ENCODE data around the gene OVCH2. TPM values are rescaled to one million over a fixed set of nuclear protein-coding genes. Genes with fewer than 3 reads are reported as not detected.
"Not testable (repeated sequence)": the region's sequence is repeated elsewhere in the genome, so short reads cannot be mapped to it uniquely, and the experiment has no call there.

OVCH2 gene
- total RNA-seq, 1 donor from 2014 or later = not detected

DNA sequence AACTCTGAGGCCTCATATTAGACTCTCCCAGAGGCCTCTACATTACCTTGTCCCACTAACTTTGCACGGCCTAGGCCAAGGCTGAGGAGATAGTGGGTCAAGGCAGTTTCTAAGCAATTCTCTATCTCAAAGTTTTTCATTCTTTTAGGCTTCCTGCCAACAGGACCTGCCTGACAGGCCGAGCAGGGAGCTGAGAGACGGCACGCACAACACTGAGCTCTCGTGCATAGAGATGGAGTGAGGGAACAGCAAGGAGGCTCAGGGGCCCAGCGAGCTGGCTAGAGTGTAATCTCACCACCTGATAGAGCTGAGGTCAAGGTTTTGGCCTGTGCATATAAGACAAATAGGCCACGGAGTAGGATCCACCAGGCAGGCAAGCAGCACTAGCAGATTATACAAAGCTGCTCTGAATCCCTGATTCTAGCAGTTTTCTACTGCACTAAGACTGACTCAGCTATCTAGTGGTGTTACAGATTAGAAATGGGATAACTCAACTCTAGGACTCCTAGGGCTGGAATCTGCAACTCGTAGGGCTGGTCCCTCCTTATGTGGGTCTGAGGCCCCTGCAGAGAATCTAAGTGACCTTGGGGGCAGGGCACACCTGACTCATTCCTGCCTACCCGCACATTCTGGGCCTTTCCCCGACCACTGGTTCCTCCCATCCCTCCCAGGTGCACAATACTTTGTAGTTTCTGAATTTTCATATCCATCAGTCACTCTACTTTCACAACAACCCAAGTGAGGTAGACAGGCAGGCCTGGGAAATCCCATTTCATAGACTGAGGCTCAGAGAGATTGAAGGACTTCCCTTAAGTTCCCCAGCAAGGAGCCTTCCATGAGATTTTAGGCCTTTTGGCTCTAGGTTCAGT lies 34.7 kb downstream of the OVCH2 start:
- DNase-seq (ENCODE audit: low read depth in 2 of 2) = no peak

DNA sequence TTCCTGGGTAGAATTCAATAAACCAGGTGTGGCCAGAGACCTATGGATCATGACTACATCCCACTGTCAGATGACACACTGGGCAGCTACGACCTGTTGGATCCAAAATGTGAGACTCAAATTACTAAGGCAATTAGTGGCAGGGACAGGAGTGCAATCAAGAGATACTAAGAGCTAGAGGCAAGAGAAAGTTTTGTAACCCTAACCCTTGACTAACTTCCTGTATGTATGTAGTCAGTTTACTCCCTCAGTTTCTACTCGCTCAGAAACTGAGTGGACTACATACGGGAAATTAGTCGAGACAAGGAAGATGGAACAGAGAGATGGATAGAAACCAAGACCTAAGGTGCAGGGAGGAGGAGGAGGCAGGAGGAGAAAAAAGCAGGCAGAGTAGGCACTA lies 35.6 kb downstream of the OVCH2 start:
- no peak for DNase-seq (ENCODE audit: low read depth in 2 of 2)

DNA sequence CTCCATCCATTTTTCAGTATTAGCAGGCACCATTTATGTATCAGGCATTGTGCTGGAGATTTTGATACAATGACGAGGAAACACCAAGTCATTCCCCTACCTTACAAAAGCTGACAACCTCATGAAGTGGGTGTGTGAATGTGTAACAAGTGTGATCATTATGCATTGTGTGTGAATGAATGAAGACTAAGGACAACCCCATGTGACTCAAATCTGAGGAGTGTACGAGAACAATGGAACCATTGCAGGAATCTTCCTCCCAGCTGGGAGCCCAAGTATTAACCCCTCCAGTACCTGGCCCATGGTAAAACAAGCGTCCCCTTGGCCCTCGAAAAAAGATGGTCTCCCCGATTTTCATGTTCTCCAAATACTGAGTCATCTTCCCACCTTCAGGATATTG lies 37.4 kb downstream of the OVCH2 start:
- DNase-seq (ENCODE audit: low read depth in 2 of 2) = peak in 1 of 2 donors; percentile 15

DNA sequence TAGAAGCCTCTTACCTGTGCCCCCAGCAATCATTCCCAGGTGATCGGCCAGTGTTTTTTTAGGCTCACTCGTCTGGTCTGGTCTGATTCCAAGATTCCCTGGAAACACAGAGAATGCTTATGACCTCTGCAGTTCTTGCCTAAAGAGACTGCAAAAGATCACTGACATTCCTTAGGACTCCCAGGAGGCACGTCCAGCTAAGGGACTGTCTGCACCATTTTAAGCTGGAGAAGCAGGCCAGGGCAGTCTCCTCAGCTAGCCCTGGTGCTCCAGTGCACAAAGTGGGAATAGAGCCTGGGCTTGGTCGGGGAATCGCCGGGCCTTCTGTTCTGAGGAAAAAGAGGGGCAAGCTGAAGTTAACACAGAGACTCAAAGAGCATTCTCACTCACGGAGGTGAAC lies 37.8 kb downstream of the OVCH2 start:
- DNase-seq (ENCODE audit: low read depth in 2 of 2) = no peak

DNA sequence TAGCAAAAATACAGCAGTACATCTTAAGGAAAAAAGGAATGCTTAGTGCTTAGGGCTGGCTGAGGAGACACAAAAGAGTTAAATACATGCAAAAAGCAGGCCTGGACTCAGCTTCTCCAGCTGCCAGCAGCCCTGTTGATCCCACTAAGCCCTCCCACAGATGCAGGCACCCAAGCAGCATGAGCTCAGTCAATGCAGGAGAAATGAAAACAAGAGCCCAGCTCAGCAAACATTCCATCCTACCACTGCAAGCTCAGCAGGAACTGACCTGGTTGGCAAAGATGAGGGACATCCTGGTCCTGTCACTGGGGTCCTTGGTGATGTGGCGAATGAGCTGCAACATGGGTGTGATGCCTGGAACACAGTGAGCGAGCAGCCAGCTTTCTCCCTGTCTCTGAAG lies 38.8 kb downstream of the OVCH2 start:
- DNase-seq (ENCODE audit: low read depth in 2 of 2) = no peak

DNA sequence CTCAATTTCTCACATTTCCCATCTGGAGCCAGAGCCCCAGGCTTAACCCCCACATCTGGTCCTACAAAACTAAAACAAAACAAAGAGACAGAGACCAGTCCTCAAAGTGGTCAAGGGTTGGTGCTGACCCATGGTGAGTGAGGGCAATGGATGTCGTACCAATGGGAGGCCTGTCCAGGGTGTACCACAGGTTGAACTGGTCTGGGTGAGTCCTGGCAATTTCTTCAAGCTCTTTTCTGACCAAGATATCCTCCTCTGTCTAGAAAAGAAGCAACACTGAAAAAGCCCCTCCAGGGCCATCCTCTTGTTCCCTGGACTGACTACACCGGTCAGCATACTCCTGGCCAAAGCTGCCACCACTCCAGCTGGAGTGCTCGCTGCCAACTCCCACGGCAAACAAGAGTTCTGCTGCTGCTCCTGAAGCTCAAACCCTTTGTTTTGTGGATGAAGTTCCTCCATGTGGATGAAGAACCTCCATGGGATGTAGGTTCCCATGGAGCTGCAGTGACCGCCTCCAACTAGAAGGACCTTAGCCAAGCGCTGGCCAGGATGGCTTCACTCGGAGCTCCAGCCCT lies 39.9 kb downstream of the OVCH2 start:
- DNase-seq (ENCODE audit: low read depth in 2 of 2) = no peak

DNA sequence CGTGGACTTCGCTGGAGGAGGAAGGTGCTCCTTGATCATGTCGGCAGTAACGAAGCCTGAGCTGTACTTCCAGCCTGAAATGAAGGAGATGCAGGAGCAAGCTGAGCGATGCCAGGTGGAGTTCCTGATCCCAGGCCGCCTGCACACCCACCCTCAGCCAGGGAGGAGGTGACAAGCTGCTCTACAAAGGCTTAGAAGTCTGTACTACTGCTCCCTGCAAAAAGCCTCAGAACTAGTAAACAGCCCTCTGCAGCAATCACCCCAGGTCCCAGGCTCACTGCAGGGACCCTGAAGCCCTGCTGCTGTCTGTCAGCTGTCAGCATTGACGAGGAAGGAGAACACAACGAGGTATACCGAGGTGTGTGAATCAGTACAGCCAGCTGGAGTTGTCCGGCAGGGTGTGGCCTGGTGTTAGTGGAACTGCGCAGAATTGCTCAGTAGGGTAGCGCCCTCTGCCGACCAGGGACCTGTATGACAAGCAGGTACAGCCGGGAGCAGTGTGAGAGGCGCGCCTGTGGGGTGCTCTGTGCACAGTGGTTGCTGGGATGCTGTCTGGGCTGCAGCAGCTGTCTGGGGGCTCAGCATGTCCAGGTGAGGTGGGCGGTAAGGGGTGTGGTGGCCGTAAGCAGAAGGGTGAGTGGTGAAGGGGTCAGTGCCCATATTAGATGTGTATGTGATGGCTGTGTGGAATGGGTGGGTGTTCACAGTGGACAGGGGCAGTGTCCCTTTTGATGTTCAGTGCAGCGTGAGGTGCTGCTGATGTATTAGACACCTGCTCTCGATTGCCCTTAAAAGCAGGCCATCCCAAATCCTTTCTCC lies 40.6 kb downstream of the OVCH2 start:
- DNase-seq (ENCODE audit: low read depth in 2 of 2) = peak; percentile 74 to 85

DNA sequence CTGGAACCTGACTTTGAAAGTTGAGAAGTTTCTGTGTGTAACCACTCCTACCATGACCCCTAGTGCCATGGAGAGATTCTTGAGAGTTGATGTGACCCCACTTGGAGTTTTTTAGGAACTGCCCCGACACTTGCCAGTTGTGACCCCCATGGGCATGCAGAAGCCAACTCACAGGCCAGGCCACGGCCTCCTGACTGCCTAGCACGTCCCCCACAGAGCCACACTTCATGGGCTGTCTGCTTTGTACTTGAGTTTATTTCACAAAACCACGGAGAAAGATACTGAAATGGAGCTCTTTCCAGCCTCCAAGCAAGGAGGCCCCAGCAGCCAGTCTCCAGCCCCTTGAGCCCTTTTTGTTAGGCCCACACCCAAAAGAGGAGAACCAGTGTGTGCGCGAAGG lies 41.4 kb downstream of the OVCH2 start:
- DNase-seq (ENCODE audit: low read depth in 2 of 2) = no peak

DNA sequence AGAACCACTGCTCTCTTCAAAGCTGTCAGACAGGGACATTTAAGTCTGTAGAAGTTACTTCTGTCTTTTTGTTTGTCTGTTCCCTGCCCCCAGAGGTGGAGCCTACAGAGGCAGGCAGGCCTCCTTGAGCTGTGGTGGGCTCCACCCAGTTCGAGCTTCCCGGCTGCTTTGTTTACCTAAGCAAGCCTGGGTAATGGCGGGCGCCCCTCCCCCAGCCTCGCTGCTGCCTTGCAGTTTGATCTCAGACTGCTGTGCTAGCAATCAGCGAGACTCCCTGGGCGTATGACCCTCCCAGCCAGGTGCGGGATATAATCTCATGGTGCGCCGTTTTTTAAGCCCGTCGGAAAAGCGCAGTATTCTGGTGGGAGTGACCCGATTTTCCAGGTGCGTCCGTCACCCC lies 42.7 kb downstream of the OVCH2 start:
- not testable (repeated sequence) for DNase-seq (ENCODE audit: low read depth in 2 of 2)

DNA sequence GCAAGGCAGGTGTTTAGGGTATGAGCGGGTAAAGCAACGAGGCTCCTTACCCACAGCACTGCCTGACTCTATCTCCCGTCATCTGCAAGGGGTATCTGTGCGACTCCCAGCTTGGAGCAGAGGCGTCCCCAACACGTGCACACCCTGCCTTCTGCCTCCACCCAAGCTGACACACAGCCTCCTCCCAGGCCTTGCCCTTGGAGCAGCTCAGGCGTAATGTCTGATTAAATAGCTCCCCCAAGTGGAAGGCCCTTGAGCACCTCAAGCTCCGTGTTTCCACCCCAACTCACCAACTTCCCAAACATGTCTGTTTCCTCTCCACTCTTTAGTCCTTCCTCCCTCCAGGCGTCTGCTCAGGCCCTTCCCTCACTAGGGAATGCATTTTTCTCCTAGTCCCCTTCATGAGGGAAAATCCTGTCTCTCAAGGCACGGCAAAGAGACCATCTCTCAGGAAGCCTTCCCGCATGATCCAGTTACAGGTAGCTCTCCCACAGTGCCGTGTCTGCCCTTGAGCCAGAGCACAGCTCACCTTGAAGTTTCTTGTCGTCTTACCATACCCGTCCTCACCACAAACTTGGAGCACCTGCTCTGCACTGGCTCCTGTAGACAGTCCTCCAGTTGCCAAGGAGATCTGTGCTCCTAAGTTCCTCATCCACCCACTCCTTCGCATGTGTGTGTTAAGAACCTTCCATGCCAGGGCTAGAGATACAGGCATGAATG lies 48.8 kb downstream of the OVCH2 start:
- DNase-seq (ENCODE audit: low read depth in 2 of 2) = peak; percentile 48 to 69

DNA sequence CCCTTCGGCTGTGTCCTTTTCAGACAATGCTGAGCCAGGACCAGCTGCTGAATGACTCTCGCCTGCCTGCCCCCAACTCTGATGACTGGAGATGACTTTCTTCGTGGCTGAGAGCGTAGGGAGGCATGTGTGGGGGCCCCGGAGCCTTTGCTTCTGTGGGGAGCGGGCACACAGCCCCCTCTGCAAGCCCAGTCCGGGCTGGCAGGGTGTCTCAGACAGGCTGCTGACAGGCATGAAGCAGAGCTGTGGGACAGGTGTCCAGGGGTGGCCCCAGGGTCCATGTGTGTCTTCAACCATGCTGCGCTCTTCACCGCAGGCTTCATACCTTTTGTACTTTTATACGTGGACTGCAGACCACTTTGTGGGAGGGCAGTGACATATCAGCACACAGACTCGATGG lies 49.6 kb downstream of the OVCH2 start:
- DNase-seq (ENCODE audit: low read depth in 2 of 2) = no peak

DNA sequence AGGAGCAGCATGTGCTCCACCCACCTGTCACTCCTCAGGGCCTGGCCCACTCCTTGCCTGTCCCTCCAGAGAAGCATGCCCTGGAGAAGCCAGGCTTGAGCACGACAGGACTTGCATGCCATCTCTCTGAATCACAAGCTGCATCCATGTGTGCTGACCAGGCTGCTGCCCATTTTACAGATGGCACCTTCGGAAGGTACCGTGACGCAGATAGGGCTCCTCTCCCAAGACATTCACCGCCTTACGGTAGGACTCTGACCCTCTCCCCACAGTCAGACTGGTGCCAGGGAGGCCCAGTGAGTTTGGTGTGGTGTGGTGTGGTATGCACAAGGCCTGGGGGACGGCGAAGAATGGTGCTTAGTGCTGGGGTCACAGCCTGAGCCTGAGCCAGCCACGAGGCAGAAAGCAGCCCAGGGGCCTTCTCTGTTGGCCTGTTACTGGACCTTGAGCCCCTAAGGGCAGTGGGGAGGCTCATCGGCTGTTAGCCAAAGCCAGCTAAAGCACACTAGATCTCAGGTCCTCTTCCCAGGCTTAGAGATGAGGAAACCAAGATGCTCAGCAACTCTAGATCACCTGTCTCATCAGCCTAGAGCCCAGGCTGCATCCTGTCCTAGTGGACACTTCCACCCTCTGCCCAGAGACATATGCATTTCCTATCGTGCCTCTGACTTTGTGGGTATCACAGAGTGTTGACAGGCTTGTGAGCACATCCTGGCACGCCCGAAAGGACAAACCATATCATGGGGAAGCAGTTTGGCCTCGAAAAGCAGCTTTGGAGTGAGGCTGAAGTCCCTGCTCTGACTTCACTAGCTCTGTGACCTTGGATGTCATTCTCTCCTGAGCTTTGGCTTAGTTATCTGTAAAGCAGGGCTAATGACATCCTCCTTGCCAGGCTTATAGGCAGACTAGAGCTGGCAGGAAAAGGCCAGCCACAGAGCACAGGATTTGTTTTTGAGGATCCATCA lies 50.7 kb downstream of the OVCH2 start:
- no peak for DNase-seq (ENCODE audit: low read depth in 2 of 2)

DNA sequence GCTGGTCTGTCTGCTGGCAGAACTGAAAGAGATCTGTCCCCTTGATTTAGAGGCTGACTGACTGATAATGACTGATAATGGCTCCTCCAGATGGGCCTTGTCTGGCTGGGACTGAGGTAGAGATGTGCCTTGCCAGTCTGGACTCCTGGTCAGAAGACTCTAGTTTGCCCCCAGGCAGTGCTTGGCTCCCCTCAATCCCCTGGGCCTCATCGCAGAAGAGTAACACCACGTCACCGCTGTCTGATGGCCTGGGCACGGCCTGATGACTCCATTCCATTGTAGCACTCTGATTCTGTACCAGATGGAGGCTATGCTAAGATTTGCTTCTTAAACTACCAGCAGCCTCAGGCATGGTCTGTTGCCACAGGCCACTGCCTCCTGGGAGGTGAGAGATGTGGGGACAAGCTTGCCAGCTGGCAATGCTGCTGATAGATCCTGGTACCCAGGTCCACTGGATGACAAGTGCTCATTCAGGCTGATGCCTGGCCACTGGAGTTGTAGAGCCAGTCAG lies 52.0 kb downstream of the OVCH2 start:
- no peak for DNase-seq (ENCODE audit: low read depth in 2 of 2)

DNA sequence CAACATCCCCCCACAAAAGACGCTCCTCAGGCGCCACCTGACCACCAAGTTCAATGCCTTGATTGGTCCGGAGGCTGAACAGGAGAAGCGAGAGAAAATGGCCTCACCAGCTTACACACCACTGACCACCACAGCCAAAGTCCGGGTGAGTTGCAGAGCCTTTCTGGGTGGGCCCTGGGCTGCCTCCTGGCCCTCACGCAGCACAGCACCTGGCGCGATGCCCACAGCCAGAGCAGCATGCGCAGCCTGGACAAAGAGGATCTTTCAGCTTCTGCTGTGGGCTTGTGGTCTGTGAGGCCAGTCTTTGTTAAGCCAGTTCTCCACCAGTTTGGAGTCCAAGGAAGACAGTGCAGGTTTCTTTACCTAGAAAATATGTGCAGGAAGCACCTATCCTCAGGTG lies 54.6 kb downstream of the OVCH2 start:
- DNase-seq (ENCODE audit: low read depth in 2 of 2) = no peak

DNA sequence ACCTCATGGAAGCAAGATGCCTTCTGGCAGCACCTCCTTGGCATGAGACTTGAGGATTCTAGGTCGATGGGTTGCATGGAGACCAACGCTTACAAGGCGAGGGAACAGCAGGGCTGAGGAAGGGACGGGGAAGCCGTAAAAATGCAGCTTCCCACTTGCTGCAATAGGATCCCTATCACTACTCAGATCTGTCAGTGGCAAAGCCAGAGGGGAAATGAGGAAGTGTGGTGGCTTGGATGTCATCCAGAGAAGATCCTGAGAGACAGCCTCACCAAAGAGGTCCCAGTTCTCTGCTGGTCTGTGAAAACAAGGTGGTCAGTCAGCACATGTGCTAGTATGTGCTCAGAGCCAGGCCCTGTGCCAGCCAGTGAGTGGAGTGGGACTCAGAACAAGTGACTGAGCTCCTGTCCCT lies 55.1 kb downstream of the OVCH2 start:
- DNase-seq (ENCODE audit: low read depth in 2 of 2) = no peak

DNA sequence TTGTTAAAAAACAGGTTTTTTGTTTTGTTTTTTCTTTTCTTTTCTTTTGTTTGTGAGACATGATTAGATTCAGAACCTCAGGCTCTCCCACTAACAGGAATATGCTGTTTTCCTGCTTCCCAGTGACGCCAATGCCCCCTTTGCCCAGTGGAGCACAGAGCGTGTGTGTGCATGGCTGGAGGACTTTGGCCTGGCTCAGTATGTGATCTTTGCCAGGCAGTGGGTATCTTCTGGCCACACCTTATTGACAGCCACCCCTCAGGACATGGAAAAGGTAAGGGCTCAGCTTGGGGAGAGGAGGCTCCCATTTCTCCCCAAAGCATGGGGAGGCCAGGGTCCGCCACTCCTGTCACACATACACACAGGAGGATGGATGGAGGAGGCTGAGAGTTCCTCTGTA lies 58.0 kb downstream of the OVCH2 start:
- no peak for DNase-seq (ENCODE audit: low read depth in 2 of 2)

DNA sequence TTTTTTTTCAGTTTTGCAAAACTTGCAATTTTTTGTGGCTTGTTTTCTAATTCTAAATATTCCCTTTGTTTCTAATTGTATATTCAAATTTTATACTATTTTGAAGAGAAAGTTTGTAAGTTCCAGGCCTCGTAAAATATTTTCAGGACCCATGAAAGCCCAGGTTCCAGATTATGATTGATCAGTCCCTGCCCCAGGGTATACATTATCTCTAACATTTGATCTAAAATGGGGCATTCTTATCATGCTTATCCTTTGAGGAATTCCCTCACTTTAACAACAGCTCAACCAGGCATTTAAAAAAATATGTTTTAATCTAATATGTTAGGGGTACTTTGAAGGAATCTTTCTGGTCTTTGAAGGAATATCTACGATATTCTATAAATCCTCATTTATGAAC lies 59.4 kb downstream of the OVCH2 start:
- no peak for DNase-seq (ENCODE audit: low read depth in 2 of 2)

DNA sequence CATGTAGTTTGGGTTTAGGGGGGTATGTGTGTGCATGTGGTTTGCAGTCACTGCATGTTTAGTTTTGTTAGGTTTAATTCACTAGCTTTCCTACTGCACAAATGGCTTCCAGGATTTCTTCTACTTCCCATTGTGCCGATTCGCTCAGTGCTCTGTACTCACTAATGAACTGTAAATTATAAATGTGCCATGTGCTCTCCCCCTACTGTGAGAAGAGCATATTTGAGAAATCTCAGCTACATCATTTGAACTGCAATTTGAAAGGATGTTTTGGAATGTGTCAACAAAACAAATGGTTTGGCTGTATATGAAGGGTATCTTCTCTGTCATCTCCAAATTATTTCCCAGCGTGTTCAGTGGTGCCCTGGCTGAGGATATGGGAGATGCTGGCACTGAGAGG lies 61.1 kb downstream of the OVCH2 start:
- no peak for DNase-seq (ENCODE audit: low read depth in 2 of 2)

DNA sequence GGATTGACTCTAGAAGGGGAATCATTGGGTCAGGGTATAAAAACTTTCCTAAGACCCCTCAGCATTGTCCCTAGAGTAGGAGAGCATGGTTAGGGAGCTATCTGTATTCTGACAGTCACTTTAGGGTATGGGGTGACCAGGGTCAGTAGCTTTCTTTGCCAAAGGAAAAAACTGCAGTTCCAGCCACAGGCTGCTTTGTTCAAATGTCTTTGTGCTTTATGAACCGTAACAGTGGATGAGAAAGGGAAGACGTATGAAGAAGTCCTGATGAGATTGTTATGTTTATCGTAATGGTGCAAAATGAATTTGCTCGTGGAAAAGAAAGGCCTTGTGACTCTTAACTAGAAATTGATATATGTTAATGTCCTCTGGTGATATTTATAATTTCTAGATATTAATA lies 63.0 kb downstream of the OVCH2 start:
- no peak for DNase-seq (ENCODE audit: low read depth in 2 of 2)

DNA sequence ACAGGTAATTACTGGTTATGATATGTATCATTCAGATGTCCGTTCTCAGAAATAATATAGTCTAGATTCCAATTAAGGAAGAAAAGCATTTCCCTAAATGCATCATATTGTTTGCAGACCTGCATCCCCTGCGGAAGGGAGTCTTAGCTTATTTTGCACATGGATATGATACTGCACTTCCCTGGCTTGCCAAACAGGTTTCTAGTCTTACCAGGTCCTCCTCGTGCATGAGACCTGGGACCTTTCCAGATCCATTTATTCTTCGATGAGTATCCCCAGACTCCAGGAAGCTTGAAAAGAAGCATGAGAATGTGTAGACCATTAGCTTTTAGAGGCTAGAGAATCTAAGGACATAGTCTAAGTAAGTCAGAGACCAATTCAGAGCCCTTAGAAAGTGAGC lies 63.5 kb downstream of the OVCH2 start:
- no peak for DNase-seq (ENCODE audit: low read depth in 2 of 2)
